ENCODE measurements around the gene ZNF446. TPM values are rescaled to one million over a fixed set of nuclear protein-coding genes. Genes with fewer than 3 reads are reported as not detected.

ZNF446 gene
- total RNA-seq, 1 experiment from 2014 or later = 6.0 TPM

DNA sequence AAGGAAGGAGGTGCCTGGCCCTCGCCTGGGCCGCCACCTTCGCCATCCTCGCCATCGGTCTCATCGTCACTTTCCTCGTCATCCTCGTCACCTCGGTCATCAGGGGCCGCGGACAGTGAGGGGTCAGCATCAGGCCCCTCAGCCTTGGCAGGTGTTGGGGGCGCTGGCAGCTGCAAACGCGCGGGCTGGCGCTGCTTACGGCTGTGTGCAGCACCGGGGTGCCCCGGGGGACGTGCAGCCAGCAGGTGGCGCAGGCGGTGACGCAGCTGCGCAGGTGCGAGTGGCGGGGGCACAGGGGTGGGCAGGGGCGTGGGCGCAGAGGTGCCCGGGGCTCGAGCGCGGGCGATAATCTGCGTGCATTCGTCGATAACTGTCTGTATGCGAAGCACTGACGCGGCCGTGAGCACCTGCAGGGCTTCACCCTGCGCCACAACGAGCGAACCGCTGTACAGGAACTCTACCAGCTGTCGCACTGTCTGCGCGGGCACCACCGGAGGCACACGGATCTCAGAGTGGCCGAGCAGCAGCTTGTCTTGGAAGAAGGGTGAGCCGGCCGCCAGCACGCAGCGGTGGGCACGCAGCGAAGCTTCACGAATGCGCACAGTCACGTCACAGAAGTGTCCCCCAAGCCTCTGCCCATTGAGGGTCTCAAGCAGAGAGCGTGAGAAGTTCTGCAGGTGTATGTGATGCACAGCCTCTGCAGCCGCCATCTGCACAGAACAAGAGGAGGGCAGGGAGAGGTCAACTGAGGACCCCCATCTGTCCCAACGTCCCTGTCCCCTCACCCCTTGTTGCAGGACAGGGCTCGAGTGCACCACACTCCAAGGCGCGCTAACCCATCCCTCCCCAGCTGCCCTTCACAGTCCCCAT, 41.0 kb downstream of the ZNF446 start:
- TF ChIP-seq SP1 (CRISPR knock-in tag; conservative IDR thresholded peaks at IDR 0.05) = no peak
- 0 out of 2 replicates have a peak, but pooled peaks have one; percentile 23 for TF ChIP-seq TCF7 (CRISPR knock-in tag; IDR thresholded peaks at IDR 0.05; ENCODE audit: low read depth)
- H3K4me1 Mint-ChIP-seq = peaks cover 45% of the 10 kb centered on the region
- ChIA-PET POLR2A (no interaction called here), CTCF (interaction anchor here (1.1 to 6.5 kb wide), 5 partner anchors 21 to 64 kb away, joined by 3 to 60 read pairs (median 20); partner anchors contain the start of gene TRIM28)
- H3K27ac Mint-ChIP-seq = no peak overlapping the region
- peaks cover 3% of the 10 kb centered on the region for H3K27me3 Mint-ChIP-seq (ENCODE audit: low read depth)
- H3K4me3 Mint-ChIP-seq = no peak overlapping the region
- H3K9me3 Mint-ChIP-seq = no peaks in the 10 kb centered on the region
- peaks cover 5% of the 10 kb centered on the region for H3K36me3 Mint-ChIP-seq
- peak; percentile 42 for DNase-seq (ENCODE audit: low spot score)
- ATAC-seq = no peak

DNA sequence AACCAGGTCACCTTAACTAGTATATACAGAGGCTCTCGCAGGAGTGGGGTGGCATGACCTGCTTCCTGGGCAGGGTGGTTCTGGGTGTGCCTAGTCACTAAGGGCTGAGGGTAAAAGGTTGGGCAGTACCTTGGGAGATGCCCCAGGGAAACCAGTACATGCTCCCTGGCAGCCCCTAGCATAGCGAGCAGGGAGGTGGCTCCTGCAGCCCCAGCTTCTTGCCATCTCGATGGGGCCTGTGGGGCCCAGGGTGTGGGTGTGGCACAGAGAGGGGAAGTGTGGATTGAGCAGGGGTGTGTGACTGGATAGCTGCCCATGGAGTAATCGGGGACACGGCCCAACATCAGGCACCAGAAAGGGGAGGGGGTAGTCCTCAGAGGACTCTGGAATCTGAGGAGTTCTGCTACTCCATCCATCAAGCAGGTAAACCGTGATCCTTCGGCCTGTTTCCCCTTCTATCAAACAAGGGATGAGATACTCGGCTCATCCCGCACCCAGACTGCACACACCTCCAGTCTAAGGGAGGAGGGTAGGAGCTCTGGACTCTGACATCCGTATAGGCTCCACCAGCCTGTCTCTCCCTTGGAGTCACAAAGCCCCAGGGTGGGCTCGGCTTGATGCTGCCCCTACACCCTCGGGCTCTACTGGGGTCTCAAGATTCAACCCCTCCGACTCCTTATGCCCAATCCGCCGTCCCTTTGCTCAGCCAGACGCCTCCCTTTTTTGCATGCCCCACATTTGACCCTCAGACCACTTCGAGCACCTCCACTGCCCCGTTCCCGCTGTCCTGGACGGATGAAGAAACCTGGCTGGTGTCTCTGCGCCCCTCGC, 42.3 kb downstream of the ZNF446 start:
- Mint-ChIP-seq H3K27me3 (ENCODE audit: low read depth) (no peaks in the 10 kb centered on the region; the same call in 1 of the 2 replicates), H3K27ac (peak overlapping the region; percentile 99), H3K36me3 (peaks cover 5% of the 10 kb centered on the region), H3K9me3 (no peaks in the 10 kb centered on the region), H3K4me1 (peaks cover 52% of the 10 kb centered on the region), H3K4me3 (peak overlapping the region; percentile 97)
- no peak for ATAC-seq
- CTCF ChIA-PET = interaction anchor here (0.6 to 6.5 kb wide), 28 partner anchors 10 to 497 kb away, joined by 3 to 60 read pairs (median 6); partner anchors contain the start of genes CHMP2A, RNF225, TRIM28 and UBE2M
- DNase-seq (ENCODE audit: low spot score) = no peak
- POLR2A ChIA-PET = interaction anchor here (1.3 to 3.3 kb wide), 6 partner anchors 20 to 44 kb away, joined by 3 to 34 read pairs (median 12); partner anchors contain the start of genes CHMP2A, TRIM28 and UBE2M
- TF ChIP-seq, protein P1, sequence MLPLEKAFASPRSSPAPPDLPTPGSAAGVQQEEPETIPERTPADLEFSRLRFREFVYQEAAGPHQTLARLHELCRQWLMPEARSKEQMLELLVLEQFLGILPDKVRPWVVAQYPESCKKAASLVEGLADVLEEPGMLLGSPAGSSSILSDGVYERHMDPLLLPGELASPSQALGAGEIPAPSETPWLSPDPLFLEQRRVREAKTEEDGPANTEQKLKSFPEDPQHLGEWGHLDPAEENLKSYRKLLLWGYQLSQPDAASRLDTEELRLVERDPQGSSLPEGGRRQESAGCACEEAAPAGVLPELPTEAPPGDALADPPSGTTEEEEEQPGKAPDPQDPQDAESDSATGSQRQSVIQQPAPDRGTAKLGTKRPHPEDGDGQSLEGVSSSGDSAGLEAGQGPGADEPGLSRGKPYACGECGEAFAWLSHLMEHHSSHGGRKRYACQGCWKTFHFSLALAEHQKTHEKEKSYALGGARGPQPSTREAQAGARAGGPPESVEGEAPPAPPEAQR (CRISPR knock-in tag; IDR thresholded peaks at IDR 0.05) = no peak
- TF ChIP-seq NFYB (CRISPR knock-in tag; conservative IDR thresholded peaks at IDR 0.05; ENCODE audit: low read depth) = no peak
- TF ChIP-seq, protein P2, sequence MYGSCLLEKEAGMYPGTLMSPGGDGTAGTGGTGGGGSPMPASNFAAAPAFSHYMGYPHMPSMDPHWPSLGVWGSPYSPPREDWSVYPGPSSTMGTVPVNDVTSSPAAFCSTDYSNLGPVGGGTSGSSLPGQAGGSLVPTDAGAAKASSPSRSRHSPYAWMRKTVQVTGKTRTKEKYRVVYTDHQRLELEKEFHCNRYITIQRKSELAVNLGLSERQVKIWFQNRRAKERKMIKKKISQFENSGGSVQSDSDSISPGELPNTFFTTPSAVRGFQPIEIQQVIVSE (CRISPR knock-in tag; IDR thresholded peaks at IDR 0.05; ENCODE audit: borderline replicate concordance) = no peak
- TF ChIP-seq, protein P3, sequence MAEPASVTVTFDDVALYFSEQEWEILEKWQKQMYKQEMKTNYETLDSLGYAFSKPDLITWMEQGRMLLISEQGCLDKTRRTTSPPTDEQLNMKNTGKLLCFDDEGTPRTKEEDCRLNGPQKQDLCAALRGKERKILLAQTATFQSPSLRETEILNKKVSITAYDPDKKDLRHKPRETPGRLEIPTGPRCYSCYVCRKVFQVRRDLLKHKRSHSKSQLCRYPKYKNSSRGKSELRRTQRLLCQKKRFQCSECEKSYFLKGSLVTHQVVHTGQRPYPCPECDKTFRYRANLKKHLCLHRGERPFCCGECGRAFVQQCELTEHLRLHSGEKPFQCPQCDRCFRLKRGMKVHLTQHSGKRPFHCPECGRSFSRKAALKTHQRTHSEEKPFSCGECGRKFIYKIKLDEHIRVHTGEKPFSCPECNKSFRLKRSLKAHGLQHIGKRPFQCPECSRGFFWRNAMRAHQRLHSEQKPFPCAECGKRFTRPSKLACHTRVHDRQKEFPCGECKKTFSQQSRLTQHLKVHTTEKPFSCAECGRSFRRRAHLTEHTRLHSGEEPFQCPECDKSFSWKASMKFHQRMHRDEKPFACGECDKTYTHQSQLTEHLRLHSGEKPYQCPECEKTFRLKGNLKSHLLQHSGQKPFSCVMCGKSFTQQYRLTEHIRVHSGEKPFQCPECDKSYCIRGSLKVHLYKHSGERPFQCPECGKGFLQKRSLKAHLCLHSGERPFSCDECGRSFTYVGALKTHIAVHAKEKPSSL (CRISPR knock-in tag; conservative IDR thresholded peaks at IDR 0.05) = no peak
- no peak; the same call in 1 of the 2 replicates for TF ChIP-seq ZNF671 (CRISPR knock-in tag; IDR thresholded peaks at IDR 0.05)
- TF ChIP-seq GABPB1 (CRISPR knock-in tag; IDR thresholded peaks at IDR 0.05) = no peak
- TF ChIP-seq, protein P4, sequence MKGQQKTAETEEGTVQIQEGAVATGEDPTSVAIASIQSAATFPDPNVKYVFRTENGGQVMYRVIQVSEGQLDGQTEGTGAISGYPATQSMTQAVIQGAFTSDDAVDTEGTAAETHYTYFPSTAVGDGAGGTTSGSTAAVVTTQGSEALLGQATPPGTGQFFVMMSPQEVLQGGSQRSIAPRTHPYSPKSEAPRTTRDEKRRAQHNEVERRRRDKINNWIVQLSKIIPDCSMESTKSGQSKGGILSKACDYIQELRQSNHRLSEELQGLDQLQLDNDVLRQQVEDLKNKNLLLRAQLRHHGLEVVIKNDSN (CRISPR knock-in tag; IDR thresholded peaks at IDR 0.05) = no peak; the same call in 1 of the 2 replicates
- TF ChIP-seq ZNF263 (CRISPR knock-in tag; IDR thresholded peaks at IDR 0.05; ENCODE audit: low read depth) = no peak
- TF ChIP-seq, protein P5, sequence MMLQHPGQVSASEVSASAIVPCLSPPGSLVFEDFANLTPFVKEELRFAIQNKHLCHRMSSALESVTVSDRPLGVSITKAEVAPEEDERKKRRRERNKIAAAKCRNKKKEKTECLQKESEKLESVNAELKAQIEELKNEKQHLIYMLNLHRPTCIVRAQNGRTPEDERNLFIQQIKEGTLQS (CRISPR knock-in tag; conservative IDR thresholded peaks at IDR 0.05) = no peak
- TF ChIP-seq, protein P6, sequence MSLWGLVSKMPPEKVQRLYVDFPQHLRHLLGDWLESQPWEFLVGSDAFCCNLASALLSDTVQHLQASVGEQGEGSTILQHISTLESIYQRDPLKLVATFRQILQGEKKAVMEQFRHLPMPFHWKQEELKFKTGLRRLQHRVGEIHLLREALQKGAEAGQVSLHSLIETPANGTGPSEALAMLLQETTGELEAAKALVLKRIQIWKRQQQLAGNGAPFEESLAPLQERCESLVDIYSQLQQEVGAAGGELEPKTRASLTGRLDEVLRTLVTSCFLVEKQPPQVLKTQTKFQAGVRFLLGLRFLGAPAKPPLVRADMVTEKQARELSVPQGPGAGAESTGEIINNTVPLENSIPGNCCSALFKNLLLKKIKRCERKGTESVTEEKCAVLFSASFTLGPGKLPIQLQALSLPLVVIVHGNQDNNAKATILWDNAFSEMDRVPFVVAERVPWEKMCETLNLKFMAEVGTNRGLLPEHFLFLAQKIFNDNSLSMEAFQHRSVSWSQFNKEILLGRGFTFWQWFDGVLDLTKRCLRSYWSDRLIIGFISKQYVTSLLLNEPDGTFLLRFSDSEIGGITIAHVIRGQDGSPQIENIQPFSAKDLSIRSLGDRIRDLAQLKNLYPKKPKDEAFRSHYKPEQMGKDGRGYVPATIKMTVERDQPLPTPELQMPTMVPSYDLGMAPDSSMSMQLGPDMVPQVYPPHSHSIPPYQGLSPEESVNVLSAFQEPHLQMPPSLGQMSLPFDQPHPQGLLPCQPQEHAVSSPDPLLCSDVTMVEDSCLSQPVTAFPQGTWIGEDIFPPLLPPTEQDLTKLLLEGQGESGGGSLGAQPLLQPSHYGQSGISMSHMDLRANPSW (CRISPR knock-in tag; conservative IDR thresholded peaks at IDR 0.05; ENCODE audit: low read depth) = no peak
- TF ChIP-seq ZNF317 (CRISPR knock-in tag; IDR thresholded peaks at IDR 0.05; ENCODE audit: borderline replicate concordance, low read depth) = no peak
